Measurements from ENCODE around the gene HCFC1. TPM values are rescaled to one million over a fixed set of nuclear protein-coding genes. Genes with fewer than 3 reads are reported as not detected.

The HCFC1 gene
- total RNA-seq, 1 experiment from 2014 or later, result 137 TPM

GRCh38 chrX:153958605-153959004 lies 13.0 kb downstream of the HCFC1 start:
- Histone ChIP-seq H3K27ac (ENCODE audit: low read depth, low read length, poor library complexity, severe bottlenecking) (no peak overlapping the region), H3K9me3 (ENCODE audit: low read depth, low read length, poor library complexity, severe bottlenecking) (no peaks in the 10 kb centered on the region), H3K36me3 (ENCODE audit: insufficient read depth, low read length, poor library complexity, severe bottlenecking) (peaks cover 95% of the 10 kb centered on the region), H3K4me3 (ENCODE audit: low read depth, low read length, poor library complexity, severe bottlenecking) (no peak overlapping the region), H3K27me3 (replicated peaks; ENCODE audit: insufficient read depth, low read depth, low read length, poor library complexity) (no peaks in the 10 kb centered on the region), H3K4me1 (ENCODE audit: insufficient read depth, low read length, poor library complexity, severe bottlenecking) (peaks cover 3% of the 10 kb centered on the region)
- BruUV-seq (replicated peaks), result no TSS peak
- CTCF ChIA-PET, result no interaction called here
- intact Hi-C loops (cut with micrococcal nuclease; ENCODE audit: unreplicated experiment), result loop anchor here (10.0 kb wide), 1 partner anchor 404 kb away; no protein-coding TSS in a partner anchor
- POLR2A ChIA-PET (ENCODE audit: low non-redundant PET), result no interaction called here
- TF ChIP-seq CTCF (conservative IDR thresholded peaks at IDR 0.05; ENCODE audit: low read depth, low read length) (no peak), EZH2 (IDR thresholded peaks at IDR 0.05; ENCODE audit: borderline replicate concordance, low read depth, low read length, poor library complexity, severe bottlenecking) (no peak)
- DNase-seq (ENCODE audit: low spot score), result no peak

GRCh38 chrX:153957224-153957623 lies 14.4 kb downstream of the HCFC1 start:
- BruUV-seq (replicated peaks), result no TSS peak
- H3K27ac ChIP-seq (ENCODE audit: low read depth, low read length, poor library complexity, severe bottlenecking), result no peak overlapping the region
- no peak for DNase-seq (ENCODE audit: low spot score)
- intact Hi-C loops (cut with micrococcal nuclease; ENCODE audit: unreplicated experiment), result loop anchor here (10.0 kb wide), 1 partner anchor 402 kb away; no protein-coding TSS in a partner anchor
- no peaks in the 10 kb centered on the region for H3K27me3 ChIP-seq (replicated peaks; ENCODE audit: insufficient read depth, low read depth, low read length, poor library complexity)
- no peaks in the 10 kb centered on the region for H3K9me3 ChIP-seq (ENCODE audit: low read depth, low read length, poor library complexity, severe bottlenecking)
- TF ChIP-seq EZH2 (IDR thresholded peaks at IDR 0.05; ENCODE audit: borderline replicate concordance, low read depth, low read length, poor library complexity, severe bottlenecking), result no peak
- no peak for TF ChIP-seq CTCF (conservative IDR thresholded peaks at IDR 0.05; ENCODE audit: low read depth, low read length)
- ChIA-PET POLR2A (ENCODE audit: low non-redundant PET) (no interaction called here), CTCF (no interaction called here)
- no peak overlapping the region for H3K4me3 ChIP-seq (ENCODE audit: low read depth, low read length, poor library complexity, severe bottlenecking)
- peaks cover 99% of the 10 kb centered on the region for H3K36me3 ChIP-seq (ENCODE audit: insufficient read depth, low read length, poor library complexity, severe bottlenecking)
- H3K4me1 ChIP-seq (ENCODE audit: insufficient read depth, low read length, poor library complexity, severe bottlenecking), result peaks cover 5% of the 10 kb centered on the region

GRCh38 chrX:153956044-153956907 lies 15.3 kb downstream of the HCFC1 start:
- TF ChIP-seq CTCF (conservative IDR thresholded peaks at IDR 0.05; ENCODE audit: low read depth, low read length) (no peak), EZH2 (IDR thresholded peaks at IDR 0.05; ENCODE audit: borderline replicate concordance, low read depth, low read length, poor library complexity, severe bottlenecking) (no peak)
- POLR2A ChIA-PET (ENCODE audit: low non-redundant PET), result no interaction called here
- CTCF ChIA-PET, result no interaction called here
- no peak for DNase-seq (ENCODE audit: low spot score)
- no TSS peak for BruUV-seq (replicated peaks)
- Histone ChIP-seq H3K36me3 (ENCODE audit: insufficient read depth, low read length, poor library complexity, severe bottlenecking) (peaks cover 99% of the 10 kb centered on the region), H3K27me3 (replicated peaks; ENCODE audit: insufficient read depth, low read depth, low read length, poor library complexity) (no peaks in the 10 kb centered on the region), H3K4me3 (ENCODE audit: low read depth, low read length, poor library complexity, severe bottlenecking) (no peak overlapping the region), H3K4me1 (ENCODE audit: insufficient read depth, low read length, poor library complexity, severe bottlenecking) (peaks cover 5% of the 10 kb centered on the region), H3K9me3 (ENCODE audit: low read depth, low read length, poor library complexity, severe bottlenecking) (no peaks in the 10 kb centered on the region), H3K27ac (ENCODE audit: low read depth, low read length, poor library complexity, severe bottlenecking) (no peak overlapping the region)
- intact Hi-C loops (cut with micrococcal nuclease; ENCODE audit: unreplicated experiment), result loop anchor here (10.0 kb wide), 1 partner anchor 401 kb away; no protein-coding TSS in a partner anchor
